AG08396 (cell line): ENCODE results near the gene KCNK6.
A peak's percentile ranks its signal among the peaks of the same experiment; 100 is the strongest.
"Not testable (repeated sequence)": the region's sequence is repeated elsewhere in the genome, so short reads cannot be mapped to it uniquely, and the experiment has no call there.

Experiments used
- DNase-seq: peaks from one replicate; pipeline ENCODE4 v3.0.0; 2012; ENCODE audit warnings: low spot score, mixed read lengths

KCNK6 gene

GRCh38 chr19:38362076-38362945 lies 42.7 kb downstream of the KCNK6 start:
- DNase-seq, result peak; percentile 87

DNA sequence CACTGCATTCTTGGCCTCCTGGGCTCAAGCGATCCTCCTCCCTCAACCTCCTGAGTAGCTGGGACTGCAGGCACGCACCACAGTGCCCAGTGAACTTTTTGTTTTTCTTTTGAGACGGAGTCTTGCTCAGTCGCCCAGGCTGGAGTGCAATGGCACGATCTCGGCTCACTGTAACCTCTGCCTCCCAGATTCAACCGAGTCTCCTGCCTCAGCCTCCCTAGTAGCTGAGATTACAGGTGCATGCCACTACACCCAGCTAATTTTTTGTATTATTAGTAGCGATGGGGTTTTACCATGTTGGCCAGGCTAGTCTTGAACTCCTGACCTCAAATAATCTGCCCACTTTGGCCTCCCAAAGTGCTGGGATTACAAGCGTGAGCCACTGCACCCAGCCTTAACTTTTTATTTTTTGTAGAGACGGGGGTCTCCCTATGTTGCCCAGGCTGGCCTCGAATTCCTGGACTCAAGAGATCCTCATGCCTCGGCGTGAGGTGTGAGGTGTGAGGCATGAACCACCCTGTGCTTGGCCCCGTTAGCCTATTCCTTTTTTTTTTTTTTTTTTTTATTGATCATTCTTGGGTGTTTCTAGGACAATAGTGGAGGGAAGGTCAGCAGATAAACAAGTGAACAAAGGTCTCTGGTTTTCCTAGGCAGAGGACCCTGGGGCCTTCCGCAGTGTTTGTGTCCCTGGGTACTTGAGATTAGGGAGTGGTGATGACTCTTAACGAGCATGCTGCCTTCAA lies 43.5 kb downstream of the KCNK6 start:
- DNase-seq, result not testable (repeated sequence)

- DNase-seq, result no peak
Observed at GRCh38 chr19:38367041-38367440, 47.4 kb downstream of the KCNK6 start.

DNA sequence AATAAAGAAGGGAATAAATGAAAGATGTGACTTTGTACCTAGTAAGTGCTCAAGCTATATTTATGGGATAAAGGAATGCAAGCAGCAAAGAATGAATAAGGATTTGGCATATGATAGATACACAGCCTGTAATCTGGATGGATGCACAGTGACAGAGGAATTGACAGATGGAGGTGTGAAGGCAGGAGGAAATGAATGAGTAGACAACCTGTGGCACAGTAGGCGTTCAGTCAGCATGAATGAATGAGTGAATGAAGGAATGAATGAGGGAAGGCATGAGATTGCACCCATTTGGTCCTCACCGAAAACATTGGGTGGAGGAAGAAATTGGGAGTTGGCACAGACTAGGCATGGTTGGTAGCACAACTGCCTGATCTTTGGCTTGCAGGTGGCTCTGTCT lies 49.9 kb downstream of the KCNK6 start:
- no peak for DNase-seq

DNA sequence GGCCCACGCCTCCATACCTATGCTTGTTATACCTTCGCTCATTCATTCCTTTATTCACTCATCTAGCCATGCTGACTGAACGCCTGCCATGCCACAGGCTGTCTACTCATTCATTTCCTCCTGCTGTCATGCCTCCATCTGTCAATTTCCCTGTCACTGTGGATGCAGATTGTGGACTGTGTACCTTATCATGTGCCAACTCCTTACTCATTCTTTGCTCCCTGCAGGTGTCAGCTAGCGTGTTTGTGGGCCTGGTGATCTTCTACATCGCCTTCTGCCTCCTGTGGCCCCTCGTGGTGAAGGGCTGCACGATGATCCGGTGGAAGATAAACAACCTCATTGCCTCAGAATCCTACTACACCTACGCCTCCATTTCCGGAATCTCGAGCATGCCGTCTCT lies 50.7 kb downstream of the KCNK6 start:
- DNase-seq, result no peak

DNA sequence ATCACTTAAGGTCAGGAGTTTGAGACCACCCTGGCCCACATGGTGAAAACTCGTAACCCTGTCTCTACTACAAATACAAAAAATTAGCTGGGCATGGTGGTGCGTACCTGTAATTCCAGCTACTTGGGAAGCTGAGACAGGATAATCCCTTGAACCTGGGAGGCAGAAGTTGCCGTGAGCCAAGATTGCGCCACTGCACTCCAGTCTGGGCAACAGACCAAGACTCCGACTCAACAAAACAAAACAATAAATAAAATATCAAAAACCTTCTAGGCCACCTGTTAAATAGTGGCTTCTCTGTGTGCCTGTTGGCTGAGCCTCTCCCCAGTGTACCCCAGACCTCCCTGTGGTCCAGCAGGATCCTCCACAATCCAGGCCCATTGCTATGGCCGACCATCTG lies 51.4 kb downstream of the KCNK6 start:
- DNase-seq, result no peak

DNA sequence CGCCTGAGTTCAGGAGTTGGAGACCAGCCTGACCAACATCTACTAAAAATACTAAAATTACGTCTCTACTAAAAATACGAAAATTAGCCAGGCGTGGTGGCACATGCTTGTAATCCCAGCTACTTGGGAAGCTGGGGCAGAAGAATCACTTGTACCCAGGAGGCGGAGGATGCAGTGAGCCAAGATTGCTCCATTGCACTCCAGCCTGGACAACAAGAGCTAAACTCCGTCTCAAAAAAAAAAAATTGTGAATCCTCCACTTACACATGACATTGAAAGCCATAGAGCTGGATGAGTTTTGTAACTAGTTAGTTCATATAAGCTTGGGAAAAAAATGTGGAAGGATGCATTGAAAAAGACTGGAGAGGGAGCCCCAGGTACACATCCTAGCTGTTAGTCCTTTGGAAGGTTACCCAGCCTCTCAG lies 54.3 kb downstream of the KCNK6 start:
- DNase-seq, result no peak

DNA sequence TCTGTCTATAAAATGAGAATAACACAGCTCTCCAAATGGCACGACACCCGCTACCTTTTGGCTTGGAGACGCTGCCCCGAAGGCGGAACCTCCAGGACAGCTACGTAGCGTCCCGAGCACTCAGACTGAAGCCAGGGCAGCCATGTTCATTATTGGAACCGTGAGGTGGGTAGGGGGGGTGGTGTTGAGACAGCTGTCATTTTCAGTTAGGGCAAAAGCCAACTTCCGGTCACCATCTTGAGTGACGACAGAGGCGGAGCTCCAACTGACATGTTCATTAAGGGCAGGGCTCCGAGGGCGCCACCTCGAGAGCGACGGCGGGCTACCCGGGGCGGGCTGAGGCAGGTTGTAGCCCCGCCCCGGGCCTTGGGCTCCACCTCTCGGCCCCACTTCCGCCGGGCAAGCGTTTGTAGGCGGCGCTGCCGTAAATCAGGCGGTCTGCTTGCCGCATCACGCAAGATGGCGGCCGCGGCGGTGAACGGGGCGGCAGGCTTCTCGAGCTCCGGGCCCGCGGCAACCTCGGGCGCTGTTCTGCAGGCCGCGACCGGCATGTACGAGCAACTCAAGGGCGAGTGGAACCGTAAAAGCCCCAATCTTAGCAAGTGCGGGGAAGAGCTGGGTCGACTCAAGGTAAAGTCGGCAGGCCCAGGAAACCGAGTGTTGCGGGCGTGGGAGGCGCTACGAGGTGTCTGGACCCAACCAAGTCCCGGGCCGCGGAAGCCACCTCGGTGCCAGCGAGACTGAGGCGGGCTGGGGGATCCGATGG lies 54.9 kb downstream of the KCNK6 start, which contains the start of gene PSMD8:
Gene PSMD8 (plus strand): TSS at position 240 of the 766 bp plus-strand sequence. CDS start 31 bp downstream, at position 271.
- peak; percentile 99 for DNase-seq

GRCh38 chr19:38375098-38375493 lies 55.5 kb downstream of the KCNK6 start:
- DNase-seq, result no peak

GRCh38 chr19:38375748-38376147 lies 56.1 kb downstream of the KCNK6 start:
- no peak for DNase-seq

DNA sequence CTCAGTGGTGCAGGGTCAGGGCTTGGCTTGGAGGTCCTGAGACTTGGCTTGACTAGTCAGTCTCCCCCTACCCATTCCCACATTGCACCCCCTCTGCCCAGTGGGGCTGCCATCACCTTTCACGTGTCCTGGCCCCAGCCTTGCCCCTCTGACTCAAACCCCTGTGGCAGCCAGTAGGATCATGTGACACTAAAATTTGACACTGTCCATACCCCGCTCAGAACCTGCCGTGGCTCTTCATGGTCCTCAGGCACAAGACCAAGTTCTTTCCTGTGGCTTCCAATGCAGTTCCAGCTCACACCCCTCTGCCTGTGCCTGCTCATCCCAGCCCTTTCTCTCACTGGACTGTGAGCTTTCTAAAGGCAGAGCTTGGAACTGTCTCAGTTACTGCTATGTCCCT lies 56.9 kb downstream of the KCNK6 start:
- DNase-seq, result no peak

- DNase-seq, result no peak
Observed at GRCh38 chr19:38377052-38377451, 57.4 kb downstream of the KCNK6 start.

GRCh38 chr19:38378866-38379265 lies 59.2 kb downstream of the KCNK6 start:
- no peak for DNase-seq

GRCh38 chr19:38381138-38381537 lies 61.5 kb downstream of the KCNK6 start:
- no peak for DNase-seq
